HG02759 (cell line): ENCODE measurements around the gene MSANTD1.

Experiments used
- ATAC-seq: cut with Tn5 transposase; IDR thresholded peaks from one replicate; pipeline ENCODE4 v1.9.1; 2021; ENCODE audit warnings: mild to moderate bottlenecking, moderate library complexity; ENCODE audit not compliant: unreplicated experiment

MSANTD1 gene

GRCh38 chr4:3246458-3247398 lies 2.2 kb upstream of the MSANTD1 start:
- no peak for ATAC-seq

DNA sequence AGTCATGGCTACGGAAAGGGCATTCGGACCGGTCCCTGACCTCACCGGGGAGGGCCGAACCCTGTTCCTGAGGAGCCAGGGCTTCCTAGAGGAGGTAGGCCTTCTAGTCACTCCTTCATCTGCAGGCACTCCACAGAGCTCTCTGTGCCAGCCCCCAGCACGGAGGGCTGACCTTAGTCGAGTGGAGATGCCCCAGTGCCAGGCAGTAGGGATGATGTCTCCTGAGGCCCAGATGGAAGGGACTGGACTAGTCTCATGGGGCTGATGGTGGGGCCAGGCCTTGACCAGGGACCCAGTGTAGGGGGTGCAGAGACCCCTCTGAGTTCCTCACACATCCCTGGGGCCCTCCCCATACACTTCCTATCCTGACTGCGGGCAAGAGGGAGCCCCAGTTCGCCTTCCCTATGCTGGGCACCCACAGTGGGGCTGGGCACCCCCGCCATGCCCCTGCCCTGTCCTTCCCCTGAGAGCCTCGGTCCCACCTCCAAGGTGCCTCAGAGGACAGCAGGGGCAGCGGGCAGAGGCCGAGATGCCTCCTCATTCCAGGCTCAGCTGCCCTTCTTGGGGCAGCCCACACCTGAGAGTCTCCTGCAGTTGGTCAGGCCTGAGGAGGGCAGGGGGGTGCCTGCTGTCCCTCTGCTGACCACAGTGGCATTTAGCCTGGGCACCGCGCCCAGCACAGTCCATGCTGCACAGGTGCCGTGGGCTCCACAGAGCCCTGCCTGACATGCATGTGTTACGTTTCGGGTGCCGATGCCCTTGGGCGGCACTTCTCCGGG lies 1.4 kb upstream of the MSANTD1 start:
- ATAC-seq, result no peak

GRCh38 chr4:3248178-3248480 lies 830 bp upstream of the MSANTD1 start:
- no peak for ATAC-seq

DNA sequence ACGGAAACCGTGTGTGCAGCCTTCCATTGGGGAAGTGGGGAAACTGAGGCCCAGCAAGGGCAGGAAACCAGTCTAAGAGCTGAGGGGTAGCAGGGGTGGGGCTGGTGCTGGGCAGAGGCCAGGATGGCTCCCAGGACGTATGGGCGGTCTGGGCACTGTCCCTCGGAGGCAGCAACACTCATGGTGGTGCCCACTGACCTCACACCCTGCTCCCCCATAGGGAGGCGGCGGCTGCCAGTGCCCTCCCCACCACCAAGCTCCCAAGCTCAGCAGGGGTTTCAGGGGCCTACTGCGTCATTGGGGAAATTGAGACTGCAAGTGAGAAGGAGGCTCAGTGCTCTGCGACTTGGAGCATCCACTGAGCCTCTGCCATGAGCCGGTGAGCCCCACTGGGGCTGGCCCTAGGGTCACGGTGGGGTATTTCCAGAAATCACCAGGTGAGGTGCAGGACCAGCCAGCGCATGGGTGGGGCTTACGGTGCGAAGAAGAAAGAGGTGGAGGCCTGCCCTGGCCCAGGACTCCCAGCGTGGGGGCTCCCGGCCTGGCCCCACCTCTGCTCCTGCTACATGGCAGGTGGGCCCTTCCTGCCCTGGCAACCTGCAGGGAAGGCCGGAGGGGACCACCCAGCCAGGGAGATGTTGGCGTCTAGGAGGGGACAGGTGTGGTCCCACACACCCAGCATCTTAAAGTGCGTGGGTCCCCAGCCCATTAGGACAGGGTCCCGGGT lies 915 bp downstream of the MSANTD1 start:
- no peak for ATAC-seq

DNA sequence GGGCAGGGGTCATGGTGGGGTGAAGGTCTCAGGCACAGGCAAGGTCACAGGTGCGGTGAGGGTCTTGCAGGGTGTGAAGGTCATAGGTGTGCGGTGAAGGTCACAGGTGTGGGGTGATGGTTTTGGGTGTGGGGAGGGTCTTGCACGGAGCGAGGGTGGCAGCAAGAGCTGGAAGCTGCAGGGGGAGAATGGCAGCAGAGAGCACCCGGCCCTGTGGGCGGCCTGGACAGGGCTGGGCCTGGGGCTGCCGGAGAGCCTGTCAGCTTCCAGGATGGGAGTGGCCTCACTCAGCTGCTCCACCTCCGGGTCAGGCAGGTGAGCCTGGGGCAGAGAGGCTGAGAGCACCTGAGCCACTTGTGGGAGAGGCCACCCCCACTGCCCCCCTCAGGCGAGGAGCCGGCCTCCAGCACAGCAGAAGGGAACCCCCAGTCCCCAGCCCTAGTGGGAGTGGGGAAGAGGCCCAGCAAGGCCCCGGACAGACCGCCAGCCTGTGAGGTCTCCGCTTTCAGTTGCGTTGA lies 1.5 kb downstream of the MSANTD1 start:
- no peak for ATAC-seq

DNA sequence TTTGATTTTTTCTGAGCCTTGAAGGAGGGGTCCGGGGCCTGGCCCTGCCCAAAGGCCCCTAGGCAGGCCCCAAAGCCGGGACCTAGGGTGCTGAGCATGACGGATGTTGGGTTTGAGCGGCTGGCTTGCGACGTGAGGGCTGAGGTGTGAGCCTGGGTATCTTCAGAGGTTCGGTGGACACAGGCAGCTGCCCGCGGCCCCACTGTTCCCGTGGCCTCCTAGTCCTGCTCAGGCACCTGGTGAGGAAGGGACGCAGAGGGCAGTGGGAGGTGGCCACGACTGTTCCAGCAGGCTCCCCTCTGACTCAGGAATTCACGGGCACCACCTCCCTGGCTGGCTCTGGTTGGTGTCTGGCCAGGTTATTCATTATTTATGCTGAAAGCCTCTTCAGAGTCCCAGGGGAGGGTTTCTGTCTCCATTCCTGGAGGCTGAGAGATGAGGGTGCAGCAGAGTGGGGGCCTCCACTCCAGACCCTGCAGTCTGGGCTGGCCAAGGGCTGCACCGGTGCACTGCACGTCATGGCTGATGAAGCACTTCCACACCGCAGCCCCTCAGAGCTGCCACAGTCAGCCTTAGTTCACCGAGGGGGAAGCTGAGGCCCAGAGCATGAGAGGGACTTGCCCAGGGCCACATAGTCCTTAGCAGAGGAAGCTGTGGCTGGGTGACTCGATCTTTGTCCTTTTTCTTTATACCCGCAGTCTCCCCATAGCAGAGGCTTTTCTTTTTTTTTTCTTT lies 2.2 kb downstream of the MSANTD1 start:
- no peak for ATAC-seq

GRCh38 chr4:3251691-3252479 lies 2.9 kb downstream of the MSANTD1 start:
- ATAC-seq, result no peak

DNA sequence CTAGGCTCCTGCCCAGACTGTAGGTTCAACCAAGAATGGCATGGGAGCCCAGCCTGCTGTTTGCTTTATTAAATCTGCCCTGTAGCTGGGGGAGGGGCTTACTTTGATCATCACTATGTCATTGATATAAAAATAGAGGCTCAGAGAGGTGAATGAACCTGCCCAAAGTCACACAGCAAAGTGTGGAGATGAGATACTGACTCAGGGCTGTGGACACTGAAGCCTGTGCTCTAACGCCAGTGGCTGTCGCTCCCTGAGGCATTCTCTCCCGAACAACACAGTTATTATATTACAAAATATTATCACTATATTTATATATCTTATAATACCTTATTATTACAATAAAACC lies 3.5 kb downstream of the MSANTD1 start:
- no peak for ATAC-seq

GRCh38 chr4:3252831-3253641 lies 4.1 kb downstream of the MSANTD1 start:
- ATAC-seq, result no peak

- ATAC-seq, result no peak
These were observed 4.8 kb downstream of the MSANTD1 start for GRCh38 chr4:3253808-3254207.

GRCh38 chr4:3254302-3255131 lies 5.6 kb downstream of the MSANTD1 start:
- no peak for ATAC-seq

GRCh38 chr4:3255611-3256186 lies 6.7 kb downstream of the MSANTD1 start:
- no peak for ATAC-seq

DNA sequence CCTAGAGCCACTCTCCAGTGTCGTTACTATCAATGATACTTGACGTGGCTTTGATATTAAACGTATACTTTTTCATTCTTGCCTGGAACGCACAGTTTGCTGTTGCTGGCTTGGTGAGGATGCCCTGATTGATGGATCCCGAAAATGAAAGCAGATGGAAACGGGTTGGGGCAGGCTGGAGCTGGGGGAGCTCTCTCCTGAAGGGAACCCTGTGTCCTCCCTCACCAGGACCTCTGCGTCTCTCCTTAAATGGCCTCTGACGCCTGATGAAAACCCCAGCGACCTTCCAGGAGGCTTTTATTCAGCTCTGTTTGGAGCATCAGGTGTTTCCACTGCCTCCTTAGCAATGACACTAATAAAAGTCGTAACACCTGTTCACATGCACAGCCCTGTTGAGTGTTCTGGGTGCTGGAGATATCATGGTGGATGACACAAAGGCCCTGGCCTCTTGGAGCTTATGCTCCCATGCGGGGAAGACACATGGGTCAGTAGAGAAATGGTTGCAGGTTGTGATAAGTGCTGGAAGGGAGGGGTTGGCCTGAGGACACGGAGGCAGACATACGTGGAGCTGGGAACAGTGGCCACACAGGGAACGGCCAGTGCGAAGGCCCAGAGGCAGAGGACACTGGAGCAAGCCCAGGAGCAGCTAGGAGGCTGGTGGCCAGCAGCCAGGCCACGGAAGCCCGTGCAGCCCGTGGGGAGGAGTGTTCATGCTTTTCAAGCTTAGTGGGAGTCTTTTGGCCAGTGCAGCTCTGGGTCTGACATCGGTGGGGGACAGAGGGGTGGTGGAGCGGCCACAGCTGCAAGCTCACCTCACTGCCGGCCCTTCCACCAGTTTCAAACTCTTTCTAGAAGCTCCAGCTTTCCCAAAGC lies 7.5 kb downstream of the MSANTD1 start:
- no peak for ATAC-seq

DNA sequence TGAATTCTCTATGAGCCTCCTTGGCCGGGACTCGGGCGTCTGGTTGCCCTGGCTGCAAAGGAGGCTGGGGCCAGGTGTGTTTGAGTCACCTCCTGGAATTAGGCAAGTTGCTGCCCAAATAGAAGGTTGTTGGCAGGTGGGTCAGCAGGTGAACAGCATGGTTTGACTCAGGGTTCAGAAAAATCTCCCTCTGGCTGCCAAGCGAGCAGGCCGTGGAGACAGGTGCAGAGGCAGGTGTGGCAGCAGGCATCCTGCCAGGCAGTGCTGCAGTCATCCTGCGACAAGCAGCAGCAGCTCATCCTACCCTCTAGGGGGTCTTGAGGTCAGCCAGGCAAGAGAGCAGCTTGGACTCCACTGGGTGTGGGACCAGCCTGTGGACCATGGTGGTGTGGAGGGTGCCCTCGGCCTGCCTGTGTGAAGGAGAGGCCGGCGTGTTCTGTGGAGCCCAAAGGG lies 8.2 kb downstream of the MSANTD1 start:
- peak; percentile 13 for ATAC-seq

GRCh38 chr4:3257556-3258482 lies 8.9 kb downstream of the MSANTD1 start:
- peak; percentile 63 for ATAC-seq
